ENCODE data around the gene MPL.

Gene MPL

GRCh38 chr1:43306688-43307457 lies 30.7 kb upstream of the MPL start:
- no peak for DNase-seq

- no peak for DNase-seq
Measured at GRCh38 chr1:43307458-43308158, 30.0 kb upstream of the MPL start.

GRCh38 chr1:43308635-43309404 lies 28.8 kb upstream of the MPL start:
- no peak for DNase-seq

GRCh38 chr1:43309405-43310025 lies 28.1 kb upstream of the MPL start:
- no peak for DNase-seq

DNA sequence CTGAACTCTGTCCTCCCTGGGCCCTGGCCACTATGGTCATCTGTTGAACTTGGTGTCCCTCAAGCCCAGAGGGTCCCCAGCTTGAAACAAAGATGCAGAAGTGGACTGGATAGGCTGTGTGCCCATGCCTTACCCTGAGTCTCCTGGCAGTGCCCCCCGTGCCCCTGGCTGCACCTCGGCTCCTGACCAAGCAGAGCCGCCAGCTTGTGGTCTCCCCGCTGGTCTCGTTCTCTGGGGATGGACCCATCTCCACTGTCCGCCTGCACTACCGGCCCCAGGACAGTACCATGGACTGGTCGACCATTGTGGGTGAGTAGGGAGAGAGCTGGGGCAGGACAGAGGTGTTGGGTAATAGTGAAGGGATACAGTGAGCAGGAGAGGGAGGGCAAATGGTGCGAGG lies 26.1 kb upstream of the MPL start:
- DNase-seq = no peak

DNA sequence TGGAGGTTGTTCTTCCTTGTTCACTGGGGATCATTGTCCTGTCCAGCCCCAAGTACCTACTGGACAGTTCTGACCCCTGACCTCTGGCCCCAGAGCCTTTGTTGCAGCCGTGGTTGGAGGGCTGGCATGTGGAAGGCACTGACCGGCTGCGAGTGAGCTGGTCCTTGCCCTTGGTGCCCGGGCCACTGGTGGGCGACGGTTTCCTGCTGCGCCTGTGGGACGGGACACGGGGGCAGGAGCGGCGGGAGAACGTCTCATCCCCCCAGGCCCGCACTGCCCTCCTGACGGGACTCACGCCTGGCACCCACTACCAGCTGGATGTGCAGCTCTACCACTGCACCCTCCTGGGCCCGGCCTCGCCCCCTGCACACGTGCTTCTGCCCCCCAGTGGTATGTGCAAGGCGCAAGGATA lies 25.4 kb upstream of the MPL start:
- no peak for DNase-seq

DNA sequence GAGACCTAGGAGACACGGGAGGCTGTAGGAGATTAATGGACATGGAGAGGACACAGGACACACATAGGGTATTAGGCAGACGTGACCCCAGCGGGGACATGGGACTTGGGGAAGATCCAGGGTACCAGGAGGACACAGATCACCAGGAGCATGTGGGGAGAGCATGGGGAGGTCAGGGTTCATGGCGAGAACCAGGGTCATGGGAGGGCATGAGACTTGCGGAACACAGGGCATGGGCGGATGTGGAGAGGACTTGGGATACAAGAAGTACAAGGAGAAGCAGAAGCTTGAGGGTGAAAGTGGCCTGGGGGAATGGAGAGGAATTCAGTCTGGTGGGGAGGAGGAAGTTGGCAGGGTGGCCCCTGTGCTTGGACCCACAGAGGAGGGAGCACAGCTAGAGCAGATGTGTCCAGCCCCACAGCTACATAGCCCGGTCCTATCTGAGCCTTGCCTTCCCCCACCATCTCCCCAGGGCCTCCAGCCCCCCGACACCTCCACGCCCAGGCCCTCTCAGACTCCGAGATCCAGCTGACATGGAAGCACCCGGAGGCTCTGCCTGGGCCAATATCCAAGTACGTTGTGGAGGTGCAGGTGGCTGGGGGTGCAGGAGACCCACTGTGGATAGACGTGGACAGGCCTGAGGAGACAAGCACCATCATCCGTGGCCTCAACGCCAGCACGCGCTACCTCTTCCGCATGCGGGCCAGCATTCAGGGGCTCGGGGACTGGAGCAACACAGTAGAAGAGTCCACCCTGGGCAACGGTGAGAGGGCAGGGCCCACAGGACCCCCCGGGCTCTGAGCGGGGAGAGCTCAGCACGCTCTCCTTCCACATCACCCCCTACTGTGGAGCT lies 24.7 kb upstream of the MPL start:
- no peak for DNase-seq

DNA sequence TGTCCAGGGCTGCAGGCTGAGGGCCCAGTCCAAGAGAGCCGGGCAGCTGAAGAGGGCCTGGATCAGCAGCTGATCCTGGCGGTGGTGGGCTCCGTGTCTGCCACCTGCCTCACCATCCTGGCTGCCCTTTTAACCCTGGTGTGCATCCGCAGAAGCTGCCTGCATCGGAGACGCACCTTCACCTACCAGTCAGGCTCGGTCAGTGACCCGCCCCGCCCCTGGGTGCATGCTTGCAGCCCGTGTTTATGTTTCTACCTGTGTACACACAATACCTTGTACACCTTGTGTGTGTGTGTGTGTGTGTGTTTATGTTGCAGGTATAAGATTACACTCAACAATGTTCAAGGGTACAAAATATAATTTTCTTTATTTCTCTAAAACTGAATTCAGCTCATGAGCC lies 23.8 kb upstream of the MPL start:
- DNase-seq = no peak

- no peak for DNase-seq
Measured at GRCh38 chr1:43314233-43314632, 23.4 kb upstream of the MPL start.

GRCh38 chr1:43315481-43315880 lies 22.1 kb upstream of the MPL start:
- no peak for DNase-seq

- no peak for DNase-seq
Measured at GRCh38 chr1:43315963-43316737, 21.5 kb upstream of the MPL start.

DNA sequence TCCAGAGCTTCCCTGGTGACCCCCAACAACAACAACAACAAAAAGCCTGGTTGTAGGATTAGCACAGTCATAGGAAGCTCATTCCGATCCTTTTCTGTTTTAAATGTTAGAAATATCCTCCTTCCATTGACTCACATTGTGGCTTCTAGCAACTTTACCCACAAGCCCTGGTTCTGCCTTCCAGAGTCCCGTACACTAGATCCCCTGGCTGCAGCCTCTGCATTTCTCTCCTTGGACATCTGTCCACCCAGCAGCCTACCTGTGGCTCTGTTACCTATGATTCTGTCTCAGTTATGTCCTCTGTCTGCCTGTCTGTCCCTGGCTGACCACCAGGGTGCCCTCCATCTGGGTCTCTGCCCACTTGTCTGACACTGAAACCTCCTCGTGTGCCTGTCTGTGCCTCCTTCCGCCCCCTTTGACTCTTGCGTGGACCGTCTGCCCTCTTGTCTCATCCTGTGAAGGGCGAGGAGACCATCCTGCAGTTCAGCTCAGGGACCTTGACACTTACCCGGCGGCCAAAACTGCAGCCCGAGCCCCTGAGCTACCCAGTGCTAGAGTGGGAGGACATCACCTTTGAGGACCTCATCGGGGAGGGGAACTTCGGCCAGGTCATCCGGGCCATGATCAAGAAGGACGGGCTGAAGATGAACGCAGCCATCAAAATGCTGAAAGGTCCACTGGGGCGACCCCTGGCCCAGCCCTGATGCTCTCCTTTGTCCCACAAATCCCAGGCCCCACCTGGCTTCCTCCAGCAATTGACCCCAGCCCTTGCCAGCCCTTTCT lies 20.7 kb upstream of the MPL start:
- no peak for DNase-seq

DNA sequence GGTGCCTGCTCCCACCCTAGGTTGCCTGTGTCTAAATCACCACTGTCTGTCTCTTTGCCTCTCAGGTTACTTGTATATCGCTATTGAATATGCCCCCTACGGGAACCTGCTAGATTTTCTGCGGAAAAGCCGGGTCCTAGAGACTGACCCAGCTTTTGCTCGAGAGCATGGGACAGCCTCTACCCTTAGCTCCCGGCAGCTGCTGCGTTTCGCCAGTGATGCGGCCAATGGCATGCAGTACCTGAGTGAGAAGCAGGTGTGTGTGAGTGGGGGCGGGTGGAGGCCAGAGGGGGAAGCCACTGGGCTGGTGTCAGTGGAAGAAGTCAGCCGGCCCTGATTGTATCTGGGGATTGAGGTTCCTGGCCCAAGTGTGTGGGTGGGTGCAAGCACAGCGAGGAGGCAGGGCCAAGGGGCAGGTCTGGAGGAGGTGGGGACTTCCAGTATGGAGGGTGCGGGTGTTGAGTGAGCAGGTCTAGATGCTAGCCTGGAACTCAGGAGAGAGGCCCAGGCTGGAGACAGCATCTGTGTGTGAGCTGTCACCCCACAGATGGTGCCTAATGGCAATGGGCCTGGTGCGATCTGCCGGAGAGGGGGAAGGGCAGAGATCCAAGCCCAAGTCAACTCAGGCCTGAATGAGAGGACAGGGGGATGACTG lies 19.7 kb upstream of the MPL start:
- no peak for DNase-seq

GRCh38 chr1:43318831-43319230 lies 18.8 kb upstream of the MPL start:
- DNase-seq = no peak

- no peak for DNase-seq
Measured at GRCh38 chr1:43319288-43319687, 18.3 kb upstream of the MPL start.

- no peak for DNase-seq
Measured at GRCh38 chr1:43319766-43320165, 17.9 kb upstream of the MPL start.

GRCh38 chr1:43321331-43321891 lies 16.2 kb upstream of the MPL start:
- no peak for DNase-seq

DNA sequence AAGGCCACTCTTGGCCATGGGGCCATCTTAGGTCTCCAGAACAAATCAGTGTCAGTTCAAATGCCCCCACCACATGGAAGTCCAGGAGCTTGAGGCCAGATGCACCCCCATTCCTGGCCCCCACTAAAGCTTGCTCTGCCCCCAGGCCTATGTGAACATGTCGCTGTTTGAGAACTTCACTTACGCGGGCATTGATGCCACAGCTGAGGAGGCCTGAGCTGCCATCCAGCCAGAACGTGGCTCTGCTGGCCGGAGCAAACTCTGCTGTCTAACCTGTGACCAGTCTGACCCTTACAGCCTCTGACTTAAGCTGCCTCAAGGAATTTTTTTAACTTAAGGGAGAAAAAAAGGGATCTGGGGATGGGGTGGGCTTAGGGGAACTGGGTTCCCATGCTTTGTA lies 15.1 kb upstream of the MPL start:
- no peak for DNase-seq

GRCh38 chr1:43324810-43325209 lies 12.8 kb upstream of the MPL start:
- no peak for DNase-seq

- DNase-seq = no peak
Measured at GRCh38 chr1:43325381-43325780, 12.2 kb upstream of the MPL start.

Data from femur (tissue), 1 donor.